HG03135 (cell line): ENCODE measurements around the gene ANKH.
A peak's percentile ranks its signal among the peaks of the same experiment; 100 is the strongest.

Source experiments
- ATAC-seq: cut with Tn5 transposase; IDR thresholded peaks from one replicate; pipeline ENCODE4 v1.9.1; 2021; ENCODE audit warnings: mild to moderate bottlenecking, moderate library complexity; ENCODE audit not compliant: unreplicated experiment

ANKH gene

DNA sequence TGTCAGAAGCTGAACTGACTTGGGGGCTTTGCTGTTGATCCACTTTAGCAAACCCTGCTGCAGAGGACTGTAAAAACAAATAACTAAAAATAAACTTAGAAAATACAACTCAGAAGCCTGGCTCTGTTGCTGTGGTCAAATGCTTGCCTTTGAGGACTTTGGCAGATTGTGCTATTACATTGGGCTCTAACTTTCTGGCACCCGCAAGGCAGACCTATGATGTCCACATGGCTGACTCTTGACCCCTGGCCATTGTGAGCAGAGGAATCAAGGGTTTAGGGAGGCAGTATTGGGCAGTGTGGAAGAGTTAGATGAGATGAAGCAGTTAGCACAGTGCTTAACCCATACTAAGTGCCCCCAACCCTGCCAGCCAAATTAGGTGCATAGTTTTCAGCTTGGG is 173.1 kb downstream of the ANKH start:
- ATAC-seq = no peak

DNA sequence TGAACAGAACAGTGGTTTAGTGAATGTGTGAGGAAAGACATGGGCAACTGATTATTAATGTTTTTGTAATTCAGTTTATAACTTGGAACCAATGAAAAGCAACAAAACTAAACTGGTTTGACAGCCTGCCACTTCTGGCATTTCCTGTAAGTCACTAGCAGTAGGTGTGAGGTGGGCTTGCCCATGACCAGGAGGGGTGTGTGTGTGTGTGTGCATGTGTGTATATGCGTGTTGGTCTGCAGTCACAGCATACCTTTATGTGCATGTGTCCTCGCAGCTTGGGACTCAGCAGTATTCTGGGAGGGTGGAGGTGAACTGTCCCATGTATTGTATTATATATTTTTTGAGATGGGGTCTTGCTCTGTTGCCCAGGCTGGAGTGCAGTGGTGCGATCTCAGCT is 174.7 kb downstream of the ANKH start:
- no peak for ATAC-seq

DNA sequence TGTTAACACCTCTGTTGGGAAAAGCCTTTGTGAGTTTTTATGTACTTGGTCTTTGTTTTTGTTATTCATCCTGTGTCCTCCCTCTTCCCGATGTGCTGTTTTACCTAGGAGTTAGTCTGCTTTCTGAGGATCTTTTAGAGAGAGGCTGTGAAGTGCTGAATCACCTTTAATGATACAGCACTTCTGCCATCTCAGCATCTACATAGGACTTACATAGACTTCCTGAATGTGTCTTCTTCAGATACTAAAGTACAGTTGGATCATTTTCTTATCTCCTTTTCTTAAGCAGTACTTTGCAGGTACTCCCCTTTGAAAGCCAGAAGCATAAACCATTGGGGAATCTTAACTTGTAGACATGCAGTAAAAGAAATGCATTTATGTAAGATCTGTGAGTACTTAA is 175.5 kb downstream of the ANKH start:
- no peak for ATAC-seq

DNA sequence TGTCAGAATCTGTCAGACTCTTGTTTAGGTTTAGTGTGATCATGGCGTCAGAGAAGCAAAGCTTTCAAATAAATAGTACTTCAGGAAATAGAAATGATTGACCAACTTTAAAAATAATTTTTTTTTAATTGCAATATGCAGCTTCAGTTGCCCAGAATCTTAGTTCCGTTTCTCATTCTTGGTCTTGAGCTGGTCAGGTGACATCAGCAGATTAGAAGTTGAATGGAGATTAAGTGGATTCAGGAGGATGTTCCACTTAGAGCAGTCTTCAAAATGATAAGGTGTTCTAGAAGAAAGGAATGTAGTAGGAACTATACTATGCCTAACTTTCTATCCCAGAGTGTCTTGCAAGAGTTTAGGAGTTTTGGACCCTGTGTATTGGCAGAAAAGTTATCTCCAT is 176.4 kb downstream of the ANKH start:
- no peak for ATAC-seq

DNA sequence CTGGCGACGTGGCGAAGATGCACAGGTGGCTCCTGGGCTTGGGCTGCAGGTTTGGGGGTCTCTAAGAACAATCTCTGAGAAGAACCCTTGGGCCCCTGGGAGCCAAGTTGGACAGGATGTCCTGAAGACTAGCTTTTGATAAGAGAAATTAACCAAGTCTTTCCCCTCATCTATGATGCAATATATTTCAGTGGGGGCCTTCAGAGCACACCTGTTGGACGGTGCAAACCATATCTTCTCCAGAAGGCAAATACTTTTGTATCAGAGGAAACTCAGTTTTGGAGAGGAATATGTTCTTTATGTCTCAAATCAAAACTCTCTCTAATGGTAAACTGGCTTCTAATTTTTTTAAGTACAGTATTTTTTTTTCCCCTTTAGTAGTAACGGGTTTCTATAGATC is 178.5 kb downstream of the ANKH start:
- no peak for ATAC-seq

DNA sequence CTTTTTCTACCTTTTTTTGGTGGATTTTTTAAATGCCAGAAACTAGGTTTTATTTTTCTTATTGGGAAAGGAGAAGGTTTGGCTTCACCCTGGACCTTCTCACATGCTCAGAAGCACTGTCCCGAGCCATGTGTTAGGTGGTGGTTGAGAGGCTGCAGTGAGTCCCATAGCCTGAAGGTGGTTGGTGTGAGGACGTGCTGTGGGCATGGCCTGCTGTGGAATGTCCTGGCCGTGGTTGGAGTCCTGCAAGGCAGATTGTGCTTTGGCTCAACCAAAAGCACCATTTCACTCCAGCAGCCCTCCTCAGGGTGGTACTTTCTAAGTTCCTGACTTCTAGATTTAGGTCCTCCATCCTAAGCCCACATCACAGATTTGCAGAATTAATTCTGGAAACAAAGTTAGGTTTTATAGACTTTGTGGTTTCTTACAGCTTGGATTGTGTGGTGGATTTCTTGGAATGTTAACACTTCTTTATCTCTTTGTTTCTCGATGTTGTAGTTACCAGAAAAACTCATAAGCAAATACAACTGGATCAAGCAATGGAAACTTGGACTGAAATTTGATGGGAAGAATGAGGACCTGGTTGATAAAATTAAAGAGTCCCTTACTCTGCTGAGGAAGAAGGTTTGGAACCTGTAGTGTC is 184.4 kb downstream of the ANKH start:
- no peak for ATAC-seq

DNA sequence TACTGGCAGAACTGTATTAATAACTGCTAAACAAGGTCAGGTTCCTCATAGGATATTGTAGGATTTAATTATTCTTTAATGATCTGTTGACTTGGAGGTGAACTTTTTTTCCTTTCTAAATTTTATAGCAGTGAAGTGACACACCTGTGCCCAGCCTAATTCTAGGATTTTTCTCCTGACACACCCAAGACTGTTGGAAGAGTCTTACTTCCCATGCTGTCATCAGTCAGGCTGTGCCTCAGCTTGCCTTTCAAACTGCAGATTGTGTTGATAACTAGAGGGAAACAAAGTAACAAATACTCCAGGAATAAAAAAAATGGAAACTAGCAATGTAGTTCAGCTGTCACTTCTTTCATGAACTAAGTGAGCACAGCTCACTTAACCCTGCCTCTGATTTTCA is 185.1 kb downstream of the ANKH start:
- no peak for ATAC-seq

DNA sequence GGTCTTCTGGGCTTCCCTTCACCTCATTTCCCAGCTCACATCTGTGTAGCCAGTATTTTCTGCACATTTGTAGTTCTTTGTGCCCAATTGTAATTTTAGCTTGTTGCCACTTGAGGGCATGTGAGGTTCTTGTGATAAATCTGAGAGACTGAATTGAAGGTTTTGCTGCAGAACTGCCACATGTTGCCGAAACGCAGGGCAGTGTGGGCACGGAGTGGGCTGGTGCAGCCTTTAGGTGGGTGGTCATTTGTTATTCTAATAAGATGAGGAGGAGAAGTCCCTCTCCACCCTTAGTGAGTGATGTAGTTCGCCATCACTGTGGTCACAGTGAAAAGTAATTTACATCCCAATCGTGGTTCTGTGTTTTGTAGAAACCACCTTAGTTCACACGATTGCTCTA is 185.8 kb downstream of the ANKH start:
- ATAC-seq = peak; percentile 83

DNA sequence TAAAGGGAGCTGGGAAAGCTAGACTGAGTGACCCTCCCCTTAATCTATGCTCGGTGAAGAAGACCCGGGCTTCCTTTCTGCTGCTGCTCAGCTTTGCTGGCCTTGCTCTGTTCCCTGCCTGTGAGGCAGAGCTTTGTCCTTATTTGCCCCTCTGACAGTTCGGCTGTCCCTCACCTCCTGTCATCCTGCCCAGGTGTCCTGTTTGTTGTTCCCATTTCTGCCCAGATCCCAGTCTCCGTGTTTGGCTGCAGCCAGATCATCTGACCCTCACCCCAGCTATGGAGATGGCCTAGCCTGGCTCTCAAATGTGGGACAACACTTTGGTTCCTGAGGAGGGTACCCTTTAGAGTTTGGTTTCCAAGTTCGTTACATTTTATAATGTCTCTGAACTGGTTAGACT is 186.8 kb downstream of the ANKH start:
- ATAC-seq = no peak

DNA sequence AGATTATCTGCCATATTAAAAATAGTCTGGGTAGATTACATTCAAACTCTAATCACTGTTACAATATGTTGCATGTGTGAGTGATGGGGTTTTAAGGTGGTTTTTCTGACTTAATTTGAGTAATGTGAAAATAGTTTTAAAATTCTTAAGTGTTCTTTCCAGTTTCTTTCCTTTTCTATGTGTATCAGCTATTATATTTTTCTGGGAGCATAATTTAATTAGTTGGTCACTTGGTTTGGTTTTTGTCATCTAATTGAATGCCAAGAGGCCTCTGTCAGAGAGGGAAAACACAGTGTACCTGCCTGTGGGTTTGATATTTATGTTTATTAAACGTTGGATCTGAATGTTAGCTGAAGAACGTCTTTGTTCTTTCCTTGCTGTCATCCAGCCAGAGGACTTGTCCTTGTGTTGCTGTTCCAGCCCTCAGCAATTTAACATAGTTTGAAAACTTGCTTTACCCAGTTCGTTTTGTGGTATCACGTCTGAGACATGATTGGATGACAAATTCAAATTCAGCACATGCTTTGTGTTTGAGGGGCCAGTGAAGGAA is 187.6 kb downstream of the ANKH start:
- ATAC-seq = no peak

DNA sequence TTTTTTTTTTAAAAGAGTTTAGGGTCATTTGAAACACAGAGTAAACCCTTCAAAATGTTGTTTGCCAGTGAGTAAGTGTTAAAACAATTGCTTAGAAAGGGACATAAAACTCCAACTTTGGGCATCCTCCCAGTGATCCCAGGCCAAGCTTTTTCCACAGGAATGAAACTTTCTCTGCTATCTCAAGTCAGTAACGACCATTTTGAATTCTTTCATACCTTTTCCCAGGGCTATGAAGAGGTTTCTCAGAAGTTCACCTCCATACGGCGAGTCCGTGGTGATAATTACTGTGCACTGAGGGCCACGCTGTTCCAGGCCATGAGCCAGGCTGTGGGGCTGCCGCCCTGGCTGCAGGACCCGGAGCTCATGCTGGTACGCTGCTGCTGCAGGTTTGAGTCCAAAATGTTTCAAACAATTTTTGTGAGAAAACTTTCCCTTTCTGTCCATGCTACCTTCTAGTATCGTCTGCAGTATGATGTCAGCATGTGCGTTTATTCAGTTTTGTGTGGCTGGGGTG is 190.3 kb downstream of the ANKH start:
- no peak for ATAC-seq

DNA sequence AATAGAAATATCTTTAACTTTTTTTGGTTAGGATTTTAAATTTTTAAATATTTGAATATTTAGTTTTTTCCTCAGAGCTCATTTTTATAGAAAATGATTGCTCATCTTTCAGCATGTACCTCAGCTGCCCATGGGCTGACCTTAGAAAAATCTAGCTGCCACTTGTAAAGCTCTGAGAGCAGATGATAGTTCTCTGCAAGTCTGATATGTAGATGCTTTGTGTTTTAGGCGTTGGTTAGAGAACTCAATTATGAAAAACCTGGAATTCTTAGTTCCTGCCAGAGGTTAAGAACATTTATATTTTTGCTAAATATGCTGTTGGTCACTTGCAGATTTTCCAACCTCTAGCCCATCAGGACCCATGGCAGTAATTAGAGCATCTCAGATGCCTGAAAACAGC is 192.0 kb downstream of the ANKH start:
- no peak for ATAC-seq

DNA sequence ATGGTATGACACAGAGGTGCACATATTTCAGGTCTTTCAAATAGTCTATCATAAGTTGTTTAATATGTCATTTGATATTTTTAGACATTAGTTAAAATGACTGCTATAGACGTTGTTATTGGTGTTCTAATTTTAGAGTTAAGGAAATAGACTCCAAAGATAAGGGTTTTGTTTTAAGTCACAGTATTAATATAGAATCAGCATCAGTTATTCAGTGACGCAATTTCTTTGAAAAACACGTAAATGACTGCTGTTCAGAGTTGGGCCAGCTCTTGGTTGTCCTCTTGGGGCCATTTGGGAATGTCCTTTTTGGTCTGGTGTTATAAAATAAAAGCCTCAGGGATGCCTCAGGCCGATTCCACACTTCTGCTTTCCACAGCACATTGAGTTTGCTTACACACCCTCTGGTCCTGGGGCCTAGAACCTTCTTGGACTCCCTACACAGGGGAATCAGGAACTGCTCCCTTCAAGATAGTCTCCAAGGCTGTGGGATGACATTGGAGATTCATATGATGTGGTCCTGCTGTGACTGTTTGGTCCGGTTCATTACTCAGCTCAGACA is 192.7 kb downstream of the ANKH start:
- no peak for ATAC-seq

DNA sequence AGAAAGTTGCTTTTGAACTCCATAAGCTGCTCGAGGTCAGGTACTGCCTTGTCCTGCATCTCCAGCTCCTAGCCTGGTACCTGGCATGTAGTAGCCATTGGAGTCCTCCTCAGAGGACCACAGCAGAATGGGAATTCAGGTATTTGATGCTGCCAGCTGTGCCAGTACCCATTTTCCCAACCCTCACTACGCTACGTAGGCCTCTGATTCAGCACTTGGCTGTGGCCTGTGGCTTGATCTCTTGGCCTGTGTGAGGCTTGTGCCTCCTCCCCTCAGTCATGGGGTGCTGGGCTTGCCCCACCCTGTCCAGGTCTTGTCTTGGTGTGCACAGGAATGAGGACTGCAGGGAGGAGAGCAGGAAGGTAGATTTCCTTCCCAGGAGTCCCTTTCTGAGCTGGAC is 195.3 kb downstream of the ANKH start:
- peak; percentile 42 for ATAC-seq

DNA sequence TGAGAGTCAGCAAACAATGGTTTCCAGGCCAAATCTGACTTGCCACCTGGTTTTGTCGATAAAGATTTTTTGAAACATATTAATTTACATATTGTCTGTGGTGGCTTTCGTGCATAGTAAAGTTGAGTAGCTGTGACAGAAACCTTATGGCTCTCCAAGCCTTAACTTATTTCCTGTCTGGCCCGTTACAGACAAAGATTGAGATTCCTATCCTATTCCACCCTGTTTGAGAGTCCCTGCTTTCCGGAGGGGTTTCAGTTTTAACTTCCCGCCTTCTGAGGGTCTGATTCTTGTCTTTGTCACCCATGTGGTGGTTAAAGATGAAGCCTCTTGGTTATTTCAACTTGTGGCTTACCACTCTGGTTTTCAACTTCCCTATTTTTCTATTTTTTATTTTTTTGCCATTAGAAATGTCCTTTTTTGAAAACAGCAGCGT is 195.7 kb downstream of the ANKH start:
- ATAC-seq = peak; percentile 47

DNA sequence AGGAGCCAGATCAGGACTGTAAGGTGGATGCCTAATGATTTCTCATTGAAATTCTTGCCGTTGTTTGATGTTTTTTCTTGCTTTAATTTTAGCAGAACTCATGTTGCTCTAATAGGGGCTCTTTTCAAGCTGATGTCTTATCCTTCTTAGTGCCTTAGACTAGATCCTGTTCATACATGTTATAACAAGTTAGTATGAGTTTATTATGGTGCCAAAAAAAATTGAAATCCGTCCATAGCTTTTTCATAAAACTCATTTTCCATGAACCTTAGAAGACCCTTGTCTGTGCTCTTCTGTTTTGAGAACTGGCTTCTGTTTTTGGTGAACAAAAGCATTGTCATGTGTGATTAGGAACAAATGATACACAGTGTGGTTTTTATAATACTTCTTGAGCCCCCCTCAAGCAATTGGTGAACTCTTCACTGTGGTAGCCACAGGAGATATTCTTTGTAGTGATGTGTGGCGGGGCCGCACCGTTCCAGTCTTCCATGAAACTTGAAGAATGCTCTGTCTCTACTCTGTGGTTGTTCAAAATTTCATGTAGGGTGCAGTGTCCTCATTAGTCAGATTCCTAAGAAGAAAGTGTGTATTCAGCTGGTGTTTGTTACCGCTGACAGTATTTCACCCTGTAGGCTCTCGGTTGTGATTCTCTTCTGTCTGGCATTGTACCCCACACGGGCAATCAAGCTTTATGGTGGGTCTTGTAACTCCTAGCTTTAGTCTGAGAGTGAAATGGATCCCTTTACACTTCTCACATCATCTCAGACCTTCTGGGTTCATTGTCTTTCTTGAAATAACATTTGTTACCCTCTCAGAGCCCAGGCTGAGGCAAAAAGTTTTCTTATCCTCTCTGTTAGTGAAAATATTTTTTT is 196.4 kb downstream of the ANKH start:
- ATAC-seq = peak; percentile 6

DNA sequence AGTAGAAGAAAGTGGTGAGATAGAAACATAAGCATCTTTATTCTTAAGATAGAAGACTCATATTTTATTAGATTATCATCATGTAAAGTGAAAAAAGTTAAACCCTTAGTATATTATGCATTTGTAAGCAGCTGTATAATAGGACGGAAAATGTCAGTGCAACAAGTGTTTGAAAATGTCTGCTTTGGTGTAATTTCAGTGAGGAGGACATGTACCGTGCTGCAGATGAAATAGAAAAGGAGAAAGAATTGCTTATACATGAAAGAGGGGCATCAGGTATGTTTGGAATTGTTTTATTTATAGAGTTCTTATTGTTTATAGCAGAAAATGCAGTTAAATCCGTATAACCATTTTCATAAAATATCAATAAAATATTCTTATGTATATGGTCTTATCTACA is 198.1 kb downstream of the ANKH start:
- no peak for ATAC-seq

DNA sequence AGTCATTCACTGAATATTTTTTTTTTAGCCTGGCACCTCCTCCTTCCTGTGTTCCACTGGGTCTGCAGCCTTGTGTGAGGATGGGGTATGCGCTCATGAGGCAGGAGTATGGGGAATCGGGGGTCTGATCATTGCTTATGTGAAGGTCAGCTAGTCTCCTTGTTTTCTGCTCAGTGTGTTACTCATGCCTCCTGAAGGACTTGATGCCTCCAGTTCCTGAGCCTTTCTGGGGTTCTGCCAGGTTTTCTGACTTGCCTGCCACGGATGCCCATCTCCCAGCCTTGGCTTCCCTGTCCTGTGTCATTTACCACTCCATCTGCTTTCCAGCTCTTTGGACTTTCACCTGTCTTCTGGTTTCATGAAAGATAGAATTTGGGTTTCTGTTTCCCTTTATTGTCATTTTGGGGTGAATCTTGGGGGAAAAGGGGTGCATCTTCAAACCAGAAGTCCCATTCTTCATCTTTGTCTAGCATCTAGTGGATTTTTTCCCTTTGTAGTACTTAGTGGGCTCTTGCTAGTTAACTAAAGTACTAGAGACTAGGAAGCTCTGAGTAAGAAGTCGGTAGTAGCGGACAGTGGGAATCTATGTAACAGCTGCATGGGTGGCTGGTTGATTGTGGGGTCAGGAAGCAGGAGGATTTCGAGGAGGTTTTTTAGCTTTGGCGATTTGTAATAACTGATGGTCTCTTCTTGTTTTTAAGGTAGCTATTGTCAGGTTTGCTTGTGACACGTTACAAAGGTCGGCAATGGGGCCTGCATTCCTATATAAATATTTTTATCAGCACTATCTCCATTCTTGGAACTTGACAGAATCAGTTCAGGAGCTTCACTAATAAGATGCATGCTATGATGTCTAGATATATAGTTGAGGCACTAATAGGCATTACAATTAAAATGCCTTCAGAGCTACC is 198.8 kb downstream of the ANKH start:
- no peak for ATAC-seq

DNA sequence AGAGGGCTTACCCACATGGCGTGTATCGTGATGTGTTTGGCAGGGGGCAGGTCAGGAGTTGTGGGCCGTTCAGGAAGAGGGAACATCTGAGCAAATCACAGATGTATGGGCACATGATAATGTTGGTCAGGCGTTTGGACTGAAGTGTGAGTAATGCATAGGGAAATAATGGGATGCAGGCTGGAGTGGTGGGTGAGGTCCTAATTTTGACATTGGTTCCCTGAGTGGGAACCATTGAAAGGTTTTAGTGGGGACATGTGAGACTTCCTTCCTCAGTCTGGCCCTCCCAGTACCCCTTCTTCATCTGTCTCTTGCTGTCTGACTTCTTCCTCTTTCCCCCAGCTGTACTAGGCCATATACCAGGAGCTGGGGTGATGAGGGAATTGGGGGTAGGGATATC is 199.5 kb downstream of the ANKH start:
- no peak for ATAC-seq

DNA sequence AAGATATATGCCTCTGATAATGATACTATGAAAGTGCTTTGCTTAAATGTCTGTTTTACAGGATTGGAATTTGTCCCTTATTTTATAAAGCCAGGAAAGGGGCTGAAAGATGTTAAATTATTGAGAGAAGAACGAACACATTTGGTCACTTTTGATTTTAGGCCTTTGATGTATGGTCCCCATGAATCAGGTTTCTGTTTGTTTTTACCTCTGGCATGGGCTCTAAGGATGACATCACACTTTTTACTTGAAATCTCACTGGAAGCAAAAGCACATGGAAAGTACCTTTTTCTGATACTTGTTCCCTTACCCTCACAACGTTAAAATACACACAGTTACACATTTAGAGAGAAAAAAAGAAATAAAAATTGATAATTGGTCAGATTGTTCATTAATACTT is 200.2 kb downstream of the ANKH start:
- ATAC-seq = no peak

DNA sequence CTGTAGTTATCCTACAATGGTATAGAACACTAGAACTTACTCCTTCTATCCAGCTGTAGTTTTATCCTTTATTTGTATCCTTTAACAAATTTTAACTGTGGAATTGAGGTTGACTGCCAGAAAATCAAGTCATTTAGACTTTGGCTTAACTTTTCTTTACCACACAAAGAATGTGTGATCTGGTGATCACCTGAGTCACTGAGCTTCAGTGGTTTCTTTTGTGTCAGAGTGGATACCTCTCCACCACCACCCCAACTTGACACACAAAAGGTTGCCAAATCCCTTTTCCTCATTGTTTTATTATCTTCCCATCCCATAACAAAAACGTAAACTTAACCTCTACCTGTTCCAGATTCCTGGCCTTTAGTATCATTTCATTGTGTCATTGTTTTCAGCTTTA is 201.6 kb downstream of the ANKH start:
- ATAC-seq = no peak
